Breast epithelium (tissue), 3 donors: ENCODE results near the gene NECTIN2.

Experiments
- CTCF ChIP-seq, 3 donors: fragments of 450-650 bp; IDR thresholded peaks; one replicate each; pipeline ENCODE4 v1.5.1; 2016 to 2017; ENCODE audit warnings: antibody characterized with exemption in 3 of 3, mild to moderate bottlenecking in 3 of 3, moderate library complexity in 3 of 3
- POLR2A ChIP-seq: fragments of 450-650 bp; IDR thresholded peaks from one replicate; pipeline ENCODE4 v1.6.1; 2016; ENCODE audit warnings: antibody characterized with exemption, mild to moderate bottlenecking, moderate library complexity
- POLR2AphosphoS5 ChIP-seq, 3 donors: sonication (generic); formaldehyde crosslinking; IDR thresholded peaks; one replicate each; pipeline ENCODE4 v1.6.1; 2017; ENCODE audit warnings: antibody characterized with exemption in 3 of 3

- TF ChIP-seq CTCF (IDR thresholded peaks at IDR 0.05) (no peak), POLR2AphosphoS5 (IDR thresholded peaks at IDR 0.05) (no peak), POLR2A (no peak)
Observed at GRCh38 chr19:44927746-44928145, 81.6 kb downstream of the NECTIN2 start.
